ENCODE data around the gene EEIG1.

DNA sequence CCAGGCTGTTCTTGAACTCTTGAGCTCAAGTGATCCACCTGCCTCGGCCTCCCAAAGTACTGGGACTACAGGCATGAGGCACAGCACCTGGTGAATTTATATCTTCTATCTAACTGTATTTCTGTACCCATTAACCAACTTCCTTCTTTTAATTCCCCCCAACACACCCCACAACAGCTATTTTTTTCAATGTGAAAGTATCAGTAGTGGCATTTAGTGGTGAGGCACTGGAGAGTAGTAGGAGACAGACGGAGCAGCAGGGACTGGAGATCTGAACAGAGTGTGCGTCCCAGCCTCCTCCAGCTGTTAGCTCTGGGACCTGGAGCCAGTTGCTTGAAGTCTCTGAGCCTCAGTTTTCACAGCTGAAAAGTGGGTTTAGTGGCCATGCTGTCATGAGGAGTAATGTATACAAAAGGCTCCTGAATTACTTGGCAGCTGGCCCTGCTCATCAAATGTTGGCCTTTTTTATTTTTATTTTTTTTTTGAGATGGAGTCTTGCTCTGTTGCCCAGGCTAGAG is 11.0 kb upstream of the EEIG1 start:
- TF ChIP-seq, protein P1, sequence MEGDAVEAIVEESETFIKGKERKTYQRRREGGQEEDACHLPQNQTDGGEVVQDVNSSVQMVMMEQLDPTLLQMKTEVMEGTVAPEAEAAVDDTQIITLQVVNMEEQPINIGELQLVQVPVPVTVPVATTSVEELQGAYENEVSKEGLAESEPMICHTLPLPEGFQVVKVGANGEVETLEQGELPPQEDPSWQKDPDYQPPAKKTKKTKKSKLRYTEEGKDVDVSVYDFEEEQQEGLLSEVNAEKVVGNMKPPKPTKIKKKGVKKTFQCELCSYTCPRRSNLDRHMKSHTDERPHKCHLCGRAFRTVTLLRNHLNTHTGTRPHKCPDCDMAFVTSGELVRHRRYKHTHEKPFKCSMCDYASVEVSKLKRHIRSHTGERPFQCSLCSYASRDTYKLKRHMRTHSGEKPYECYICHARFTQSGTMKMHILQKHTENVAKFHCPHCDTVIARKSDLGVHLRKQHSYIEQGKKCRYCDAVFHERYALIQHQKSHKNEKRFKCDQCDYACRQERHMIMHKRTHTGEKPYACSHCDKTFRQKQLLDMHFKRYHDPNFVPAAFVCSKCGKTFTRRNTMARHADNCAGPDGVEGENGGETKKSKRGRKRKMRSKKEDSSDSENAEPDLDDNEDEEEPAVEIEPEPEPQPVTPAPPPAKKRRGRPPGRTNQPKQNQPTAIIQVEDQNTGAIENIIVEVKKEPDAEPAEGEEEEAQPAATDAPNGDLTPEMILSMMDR (IDR thresholded peaks at IDR 0.05): no peak
- TF ChIP-seq POLR2A (IDR thresholded peaks at IDR 0.05): no peak
- TF ChIP-seq EP300 (IDR thresholded peaks at IDR 0.05): no peak

Data from tibial nerve (tissue), 4 donors.